HG02678 (cell line): ENCODE results near the gene ZNF766.
"Not testable (repeated sequence)": the region's sequence is repeated elsewhere in the genome, so short reads cannot be mapped to it uniquely, and the experiment has no call there.

Experiments used
- ATAC-seq: cut with Tn5 transposase; IDR thresholded peaks from one replicate; pipeline ENCODE4 v1.9.1; 2021; ENCODE audit warnings: mild to moderate bottlenecking, moderate library complexity; ENCODE audit not compliant: unreplicated experiment

The ZNF766 gene

DNA sequence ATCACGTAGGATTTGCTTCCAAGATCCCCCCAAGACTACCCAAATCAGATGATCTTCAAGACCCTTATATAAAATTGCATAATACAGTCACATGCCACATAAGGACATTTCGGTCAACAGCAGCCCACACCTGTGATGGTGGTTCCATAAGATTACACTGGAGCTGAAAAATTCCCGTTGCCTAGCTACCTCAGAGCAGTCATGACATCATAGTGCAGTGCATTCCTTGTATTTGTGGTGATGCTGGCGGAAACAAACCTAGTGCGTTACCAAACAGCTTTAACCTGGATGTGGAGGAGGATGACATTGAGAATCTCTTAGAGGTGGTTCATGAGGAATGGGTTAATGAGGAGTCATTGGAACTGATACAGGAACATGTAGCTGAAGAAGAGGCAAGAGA lies 4.8 kb downstream of the ZNF766 start:
- ATAC-seq, result no peak

DNA sequence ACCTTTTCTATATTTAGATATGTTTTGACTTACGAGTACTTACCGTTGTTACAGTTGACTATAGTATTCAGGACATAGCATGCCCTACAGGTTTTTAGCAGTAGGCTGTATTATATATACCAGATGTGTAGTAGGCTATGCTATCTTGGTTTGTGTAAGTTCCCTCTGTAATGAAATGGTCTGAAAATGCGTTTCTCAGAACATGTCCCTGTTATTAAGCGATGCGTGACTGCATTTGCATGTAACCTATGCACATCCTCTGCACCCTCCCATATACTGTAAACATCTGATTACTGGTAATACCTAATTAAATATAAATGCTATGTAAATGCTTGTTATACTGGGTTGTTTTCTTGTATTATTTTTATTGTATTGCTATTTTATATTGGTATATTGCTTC lies 6.6 kb downstream of the ZNF766 start:
- no peak for ATAC-seq

DNA sequence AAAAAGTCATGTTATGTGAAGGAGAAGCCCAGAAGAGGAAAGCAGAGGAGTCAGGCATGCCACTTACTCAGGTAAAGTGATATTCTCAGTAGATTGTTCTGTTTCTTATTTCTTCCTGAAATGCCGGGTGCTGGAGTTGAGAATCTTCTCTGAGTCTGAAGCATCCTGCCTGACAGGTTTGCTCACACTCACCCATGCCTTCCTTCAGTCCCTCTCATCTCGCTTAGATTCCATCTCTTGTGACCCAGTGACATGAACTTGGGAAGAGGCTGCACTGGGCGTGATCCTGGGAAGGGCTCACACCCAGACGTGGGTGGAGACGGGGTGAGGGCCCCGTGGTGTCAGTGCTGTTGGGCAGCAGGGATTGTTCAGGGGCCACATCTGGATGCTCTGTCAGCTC lies 8.1 kb downstream of the ZNF766 start:
- ATAC-seq, result no peak

DNA sequence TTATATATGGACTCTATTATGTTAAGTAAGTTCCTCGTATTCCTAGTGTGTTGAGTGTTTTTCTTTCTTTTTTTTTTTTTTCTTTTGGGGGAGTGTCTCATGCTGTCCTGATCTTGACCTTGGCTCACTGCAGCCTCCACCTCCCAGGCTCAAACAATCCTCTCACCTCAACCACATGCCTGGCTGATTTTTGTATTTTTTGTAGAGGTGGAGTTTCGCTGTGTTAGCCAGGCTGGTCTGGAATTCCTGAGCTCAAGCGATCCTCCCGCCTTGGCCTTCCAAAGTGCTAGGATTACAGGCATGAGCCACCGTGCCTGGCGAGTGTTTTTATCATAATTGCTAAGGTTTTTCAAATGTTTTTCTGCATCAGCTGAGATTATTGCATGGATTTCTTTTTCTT lies 16.9 kb downstream of the ZNF766 start:
- ATAC-seq, result no peak

DNA sequence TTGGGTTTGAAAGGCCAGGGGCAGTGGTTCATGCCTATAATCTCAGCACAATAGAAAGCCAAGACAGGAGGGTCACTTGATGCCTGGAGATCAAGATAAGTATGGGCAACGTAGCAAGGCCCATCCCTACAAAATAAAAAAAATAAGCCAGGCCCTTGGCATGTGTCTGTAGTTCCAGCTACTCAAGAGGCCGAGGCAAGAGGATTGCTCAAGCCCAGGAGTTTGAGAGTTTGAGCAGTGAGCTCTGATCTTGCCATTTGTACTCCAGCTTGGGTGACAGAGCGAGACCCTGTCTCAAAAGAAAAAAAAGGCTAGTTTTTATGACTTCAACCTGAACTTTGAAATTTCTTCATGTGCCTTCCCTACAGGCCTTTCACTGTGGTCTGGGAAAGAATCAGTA lies 22.4 kb downstream of the ZNF766 start:
- no peak for ATAC-seq

DNA sequence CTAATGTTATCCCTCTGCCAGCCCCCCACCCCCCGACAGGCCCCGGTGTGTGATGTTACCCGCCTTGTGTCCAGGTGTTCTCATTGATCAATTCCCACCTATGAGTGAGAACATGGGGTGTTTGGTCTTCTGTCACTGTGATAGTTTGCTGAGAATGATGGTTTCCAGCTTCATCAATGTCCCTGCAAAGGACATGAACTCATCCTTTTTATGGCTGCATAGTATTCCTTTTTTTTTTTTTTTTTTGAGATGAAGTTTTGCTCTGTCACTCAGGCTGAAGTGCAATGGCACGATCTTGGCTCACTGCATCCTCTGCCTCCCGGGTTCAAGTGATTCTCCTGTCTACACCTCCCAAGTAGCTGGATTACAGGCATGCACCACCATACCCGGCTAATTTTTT lies 23.6 kb downstream of the ZNF766 start:
- not testable (repeated sequence) for ATAC-seq

DNA sequence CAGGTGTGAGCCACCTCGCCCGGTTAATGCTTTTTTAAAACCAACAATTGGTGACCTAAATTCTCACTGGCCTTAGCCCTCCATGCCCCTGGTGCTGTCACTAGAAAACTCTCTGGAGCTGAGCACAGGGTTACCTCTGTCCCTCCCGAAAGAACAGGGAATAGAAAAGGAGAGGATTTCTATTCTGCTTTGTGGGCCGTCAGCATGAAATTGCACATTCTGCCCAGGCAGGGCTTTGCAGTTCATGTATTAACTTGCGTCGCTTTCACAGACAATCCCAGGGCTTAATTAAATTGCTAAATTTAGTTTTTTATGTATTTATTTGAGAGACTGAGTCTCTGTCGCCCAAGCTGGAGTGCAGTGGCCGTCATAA lies 27.0 kb downstream of the ZNF766 start:
- peak; percentile 11 for ATAC-seq

DNA sequence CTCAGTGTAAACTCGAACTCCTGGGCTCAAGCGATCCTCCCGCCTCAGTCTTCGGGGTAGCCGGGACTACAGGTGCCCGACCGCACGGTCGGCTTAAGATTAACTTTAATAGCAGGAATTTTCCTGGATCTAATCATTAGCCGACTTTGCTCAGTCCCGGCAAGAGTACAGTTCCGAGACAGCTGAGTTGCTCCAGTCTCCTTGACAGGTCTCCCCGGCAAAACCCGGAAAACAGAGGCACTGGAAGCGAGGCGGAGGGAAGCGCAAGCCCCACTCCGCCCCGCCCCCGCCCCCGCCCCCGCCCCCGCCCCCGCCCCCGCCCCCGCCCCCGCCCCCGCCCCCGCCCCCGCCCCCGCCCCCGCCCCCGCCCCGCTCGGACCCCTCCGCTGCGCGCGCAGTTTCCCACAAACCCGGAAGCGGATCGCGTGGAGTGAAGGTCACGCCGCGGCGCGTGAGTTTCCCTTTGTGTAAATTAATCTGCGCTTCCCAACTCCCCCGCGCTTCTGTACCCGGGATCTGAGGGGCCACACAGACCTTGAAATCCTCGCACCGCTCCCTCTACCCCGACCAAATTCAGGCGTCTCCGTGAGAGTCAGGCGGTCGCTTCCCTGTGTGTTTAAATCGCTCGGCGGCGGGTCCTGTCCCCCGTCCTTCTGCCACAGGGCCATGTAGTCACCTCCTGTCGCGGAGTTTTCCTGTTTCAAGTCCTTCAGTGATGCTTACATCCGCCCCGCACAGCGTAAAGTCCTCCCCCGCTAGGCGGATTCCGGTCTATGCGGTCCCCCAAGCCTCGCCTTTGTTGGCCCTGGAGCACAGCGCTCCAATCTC lies 27.6 kb downstream of the ZNF766 start, which contains the start of gene ZNF480:
Gene ZNF480, plus strand, starts transcription at position 397 of the 828 bp plus-strand sequence. CDS start 3,244 bp downstream, outside the sequence.
- ATAC-seq, result peak; percentile 64

DNA sequence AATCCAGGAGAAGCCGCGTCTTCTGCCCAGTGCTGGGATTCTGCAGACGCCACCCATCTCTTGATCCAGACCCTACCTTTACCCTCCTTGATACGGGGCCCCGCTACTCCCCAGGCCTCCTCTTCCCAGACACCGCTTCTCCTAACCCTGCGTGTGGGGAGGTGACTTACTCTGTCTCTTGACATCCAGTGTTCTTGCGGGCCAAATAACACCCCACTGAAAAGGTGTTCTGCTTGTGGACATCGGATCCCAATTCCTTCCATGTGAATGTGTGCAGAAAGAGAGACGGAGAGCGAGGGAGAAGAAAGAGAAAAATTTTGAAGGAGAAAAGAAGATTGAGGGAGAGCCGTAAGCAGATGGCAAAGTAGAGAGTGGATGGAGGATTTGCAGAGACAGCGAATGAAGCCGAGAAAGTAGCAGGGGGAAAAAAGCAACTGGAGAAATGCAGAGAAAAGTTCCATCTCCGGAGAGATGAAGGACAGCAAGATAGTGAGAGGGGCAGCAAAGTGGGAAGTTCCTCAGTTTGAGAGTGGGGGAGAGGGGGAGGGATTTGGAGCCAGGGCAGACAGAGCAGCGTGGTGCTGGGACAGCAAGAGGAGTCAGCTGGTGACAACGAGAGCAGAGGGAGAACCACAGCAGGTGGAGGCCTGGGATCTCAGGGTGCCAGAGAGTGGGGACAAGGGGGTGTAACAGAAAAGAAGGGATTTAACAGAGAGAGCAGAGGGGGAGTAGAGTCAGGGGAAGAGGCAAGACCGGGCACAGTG lies 28.4 kb downstream of the ZNF766 start:
- ATAC-seq, result no peak

DNA sequence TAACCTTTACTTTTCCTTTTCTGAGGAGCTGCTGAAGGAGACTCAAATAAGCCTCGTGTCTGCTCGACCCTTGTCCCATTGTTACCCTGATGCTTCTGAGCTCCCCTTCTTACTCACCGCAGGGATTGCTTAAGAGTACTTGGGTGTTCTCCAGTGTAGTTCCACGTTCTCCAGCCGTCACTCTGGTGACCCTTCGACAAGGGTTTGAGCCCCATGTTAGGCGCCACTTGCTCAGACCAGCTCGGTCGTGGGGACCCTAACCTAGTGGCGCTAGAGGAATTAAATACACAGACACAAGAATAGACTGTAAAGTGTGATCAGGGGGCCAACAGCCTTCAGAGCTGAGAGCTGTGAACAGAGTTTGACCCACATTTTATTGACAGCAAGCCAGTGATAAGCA lies 37.9 kb downstream of the ZNF766 start:
- ATAC-seq, result no peak

DNA sequence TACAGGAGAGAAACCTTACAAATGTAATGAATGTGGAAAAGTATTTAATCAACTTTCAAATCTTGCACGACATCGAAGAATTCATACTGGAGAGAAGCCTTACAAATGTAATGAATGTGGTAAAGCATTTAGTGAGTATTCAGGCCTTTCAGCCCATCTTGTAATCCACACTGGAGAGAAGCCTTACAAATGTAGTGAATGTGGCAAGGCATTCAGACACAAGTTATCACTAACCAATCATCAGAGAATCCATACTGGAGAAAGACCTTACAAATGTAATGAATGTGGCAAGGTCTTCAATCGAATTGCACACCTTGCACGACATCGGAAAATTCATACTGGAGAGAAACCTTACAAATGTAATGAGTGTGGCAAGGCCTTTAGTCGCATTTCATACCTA lies 53.0 kb downstream of the ZNF766 start:
- no peak for ATAC-seq

DNA sequence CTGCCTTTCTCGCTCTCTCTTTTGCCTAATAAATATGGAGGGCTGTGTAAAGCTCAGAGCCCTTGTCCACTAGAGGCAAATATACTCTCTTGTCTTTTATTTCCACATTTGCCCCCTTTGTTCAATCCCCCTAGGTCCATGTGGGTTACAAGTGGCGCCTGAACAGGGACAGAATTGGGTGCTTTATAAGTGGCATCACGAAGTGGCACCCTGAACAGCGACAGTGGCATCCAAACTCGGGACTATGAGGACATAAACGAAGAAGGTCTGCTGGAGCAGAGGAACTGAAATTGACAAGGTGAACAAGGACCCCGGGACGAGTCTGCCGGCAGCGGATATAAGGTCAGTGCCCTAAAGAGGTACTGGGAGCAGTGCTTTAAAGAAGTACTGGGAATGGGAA lies 62.4 kb downstream of the ZNF766 start:
- ATAC-seq, result no peak

DNA sequence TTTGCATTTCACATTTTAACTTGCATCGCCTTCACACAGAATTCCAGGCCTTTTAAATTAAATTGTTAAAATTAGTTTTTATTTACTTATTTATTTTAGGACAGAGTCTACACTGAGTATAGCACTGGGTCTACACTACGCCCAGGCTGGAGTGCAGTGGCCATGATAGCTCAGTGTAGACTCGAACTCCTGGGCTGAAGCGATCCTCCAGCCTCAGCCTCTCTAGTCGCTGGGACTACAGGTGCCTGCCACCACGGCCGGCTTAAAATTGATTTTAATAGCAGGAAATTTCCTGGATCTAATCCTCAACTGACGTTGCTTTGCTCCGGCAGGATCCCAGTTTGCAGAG lies 66.4 kb downstream of the ZNF766 start:
- no peak for ATAC-seq

DNA sequence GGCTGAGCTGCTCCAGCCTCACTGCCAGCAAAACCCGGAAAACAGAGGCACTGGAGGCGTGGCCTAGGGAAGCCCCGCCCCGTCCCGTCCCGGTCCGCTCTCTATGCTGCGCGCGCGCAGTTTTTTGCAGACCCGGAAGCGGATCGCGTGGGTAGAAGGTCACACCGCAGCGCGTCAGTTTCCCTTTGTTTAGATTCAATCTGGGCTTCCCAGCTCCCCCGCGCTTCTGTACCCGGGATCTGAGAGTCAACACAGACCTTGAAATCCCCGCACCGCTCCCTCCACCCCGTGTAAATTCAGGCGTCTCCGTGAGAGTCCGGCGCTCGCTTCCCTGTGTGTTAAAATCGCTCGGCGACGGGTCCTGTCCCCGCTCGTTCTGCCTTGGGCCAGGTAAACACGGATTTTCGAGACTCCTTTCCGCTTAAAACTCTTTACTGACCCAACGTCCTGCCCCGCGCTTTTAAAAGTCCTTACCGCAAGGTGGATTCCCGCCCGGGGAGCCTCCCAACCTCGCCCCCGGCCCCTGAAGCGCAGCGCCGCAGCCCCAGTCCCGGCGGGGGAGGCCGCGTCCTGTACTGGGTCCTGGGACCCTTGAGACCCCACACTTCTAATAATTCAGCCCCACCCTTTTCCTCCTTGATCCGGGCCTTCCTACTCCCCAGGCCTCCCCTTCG lies 66.9 kb downstream of the ZNF766 start, which contains the start of gene ZNF610:
Gene ZNF610, plus strand, starts transcription at position 127 of the 674 bp plus-strand sequence. CDS start 12,930 bp downstream, outside the sequence.
- peak; percentile 49 for ATAC-seq

DNA sequence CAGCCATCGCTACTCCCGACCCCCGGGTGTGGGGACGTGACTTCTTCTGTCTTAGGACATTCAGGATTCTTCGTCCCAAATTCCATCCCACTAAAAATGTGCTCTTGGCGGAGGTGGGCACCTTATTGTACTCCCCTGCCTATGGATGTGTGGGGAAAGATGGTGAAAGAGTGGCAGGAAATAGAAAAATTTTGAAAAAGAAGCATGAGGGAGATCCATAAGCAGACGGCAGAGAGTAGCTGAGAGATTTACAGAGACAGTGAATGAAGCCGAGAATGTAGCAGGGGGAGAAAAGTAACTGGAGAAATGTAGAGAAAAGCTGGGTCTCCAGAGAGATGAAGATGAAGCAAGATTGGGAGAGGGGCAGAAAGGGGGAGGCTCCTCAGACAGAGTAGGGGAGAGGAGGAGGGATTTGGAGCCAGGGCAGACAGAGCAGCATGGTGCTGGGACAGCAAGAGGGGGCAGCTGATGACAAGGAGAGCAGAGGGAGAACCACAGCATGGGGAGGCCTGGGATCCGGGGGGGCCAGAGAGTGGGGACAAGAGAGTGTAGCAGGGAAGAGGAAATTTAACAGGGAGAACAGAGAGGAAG lies 67.5 kb downstream of the ZNF766 start:
- ATAC-seq, result no peak

DNA sequence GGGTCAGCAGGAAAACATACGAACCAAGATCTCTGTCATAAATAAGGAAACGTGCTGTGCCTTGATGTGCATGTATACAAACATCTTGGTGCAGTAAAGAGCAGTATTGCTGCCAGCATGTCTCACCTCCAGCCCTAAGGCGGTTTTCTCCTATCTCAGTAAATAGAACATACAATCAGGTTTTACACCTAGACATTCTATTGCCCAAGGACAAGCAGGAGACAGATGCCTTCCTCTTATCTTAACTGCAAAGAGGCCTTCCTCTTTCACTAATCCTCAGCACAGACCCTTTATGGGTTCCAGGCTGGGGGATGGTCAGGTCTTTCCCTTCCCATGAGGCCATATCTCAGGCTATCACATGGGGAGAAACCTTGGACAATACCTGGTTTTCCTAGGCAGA lies 69.6 kb downstream of the ZNF766 start:
- ATAC-seq, result not testable (repeated sequence)

DNA sequence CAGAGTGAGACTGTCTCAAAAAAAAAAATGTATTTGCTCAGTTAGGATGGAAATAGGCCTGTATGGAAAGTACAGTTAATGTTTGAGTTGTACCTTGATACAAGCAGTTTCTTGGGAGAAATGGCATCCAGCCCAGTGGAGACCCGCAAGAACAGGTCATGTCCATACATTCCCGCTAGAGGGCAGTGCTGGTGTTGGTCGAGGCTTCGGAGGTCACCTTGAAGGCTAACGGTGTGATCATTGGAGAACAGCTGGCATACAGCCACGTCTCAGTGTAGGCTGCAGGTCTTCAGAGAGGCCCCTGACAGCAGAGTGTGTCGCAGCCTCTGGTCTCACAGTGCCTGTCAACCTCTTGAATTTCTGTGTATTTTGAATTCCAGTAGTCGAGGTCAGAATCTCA lies 74.2 kb downstream of the ZNF766 start:
- no peak for ATAC-seq

DNA sequence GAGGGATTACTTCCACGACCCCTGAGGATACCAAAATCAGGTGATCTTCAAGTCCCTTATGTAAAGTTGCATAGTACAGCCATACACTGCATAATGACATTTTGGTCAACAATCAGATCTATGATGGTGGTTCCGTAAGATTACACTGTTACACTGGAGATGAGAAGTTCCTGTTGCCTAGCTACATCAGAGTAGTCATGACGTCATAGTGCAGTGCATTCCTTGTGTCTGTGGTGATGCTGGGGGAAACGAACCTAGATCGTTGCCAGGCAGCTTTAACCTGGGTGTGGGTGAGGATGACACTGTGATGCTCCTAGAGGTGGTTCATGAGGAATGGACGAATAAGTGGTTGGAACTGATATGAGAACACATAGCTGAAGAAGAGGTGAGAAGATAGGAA lies 75.8 kb downstream of the ZNF766 start:
- ATAC-seq, result no peak
